ENCODE measurements around the gene ACOT12.

Gene ACOT12

DNA sequence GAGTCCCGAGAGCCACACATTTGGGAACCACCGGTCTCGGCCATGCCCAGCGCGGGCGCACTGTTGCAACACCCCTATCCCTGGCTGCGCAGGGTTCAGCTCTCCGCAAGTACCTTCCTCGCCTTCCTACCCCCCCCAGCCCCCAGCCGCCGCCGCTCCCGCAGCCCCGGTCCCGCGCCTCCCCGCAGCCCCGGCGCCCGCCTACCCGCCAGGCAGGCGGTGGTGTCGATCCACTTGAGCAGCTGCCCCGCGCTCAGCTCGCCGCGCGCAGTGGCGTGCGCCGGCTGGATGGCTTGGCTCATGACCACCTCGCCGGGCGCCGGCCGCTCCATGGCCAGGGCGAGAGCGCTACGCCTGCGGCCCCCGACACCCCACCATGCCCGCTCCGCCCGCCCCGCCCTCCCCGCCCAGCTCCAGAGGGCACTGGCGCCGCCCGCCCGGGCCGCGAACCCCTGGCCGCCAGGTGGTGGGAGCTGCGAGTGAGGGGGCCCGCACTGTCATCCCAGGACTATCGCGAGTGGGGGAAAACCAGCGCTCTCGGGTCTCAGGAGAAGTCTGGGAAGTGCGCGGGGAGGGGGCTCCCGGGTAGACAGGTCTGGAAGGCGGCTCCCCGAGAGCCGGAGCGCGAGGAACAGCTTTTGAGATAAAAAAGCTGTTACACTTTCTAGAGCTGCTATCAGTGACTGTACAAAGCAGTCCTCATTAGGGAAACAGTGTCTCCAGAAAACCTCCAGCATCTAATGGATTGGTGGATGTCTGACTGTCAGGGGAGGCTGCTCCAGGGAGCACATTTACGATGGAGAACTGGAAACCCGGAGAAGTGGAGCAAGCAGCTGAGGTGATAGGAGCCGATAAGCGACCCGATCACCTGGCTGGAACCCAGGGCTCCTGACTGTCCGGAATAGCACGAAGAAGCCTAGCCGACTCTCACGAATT lies at the start of gene ACOT12:
Gene ACOT12, minus strand, starts transcription at position 352 of the 936 bp plus-strand sequence. Its CDS starts 20 bp downstream, at position 332.
- Histone ChIP-seq H3K27me3 (no peaks in the 10 kb centered on the region), H3K9me3 (replicated peaks in 1 of 11) (peaks cover 4 to 20% (median 8%) of the 10 kb centered on the region in 11 experiments; a peak in 15 of 22 replicates), H4K20me1 (no peaks in the 10 kb centered on the region), H3K36me3 (no peaks in the 10 kb centered on the region), H3K4me1 (peaks cover 0 to 20% (median 6%) of the 10 kb centered on the region in 10 experiments; a peak in 10 of 20 replicates), H3K4me2 (no peak within 1 kb of the TSS), H3K9ac (no peak within 1 kb of the TSS), H3K4me3 (no peak within 1 kb of the TSS), H3K27ac (no peak within 1 kb of the TSS)
- TF ChIP-seq Cebpa-rat (IDR thresholded peaks at IDR 0.05), result no peak

DNA sequence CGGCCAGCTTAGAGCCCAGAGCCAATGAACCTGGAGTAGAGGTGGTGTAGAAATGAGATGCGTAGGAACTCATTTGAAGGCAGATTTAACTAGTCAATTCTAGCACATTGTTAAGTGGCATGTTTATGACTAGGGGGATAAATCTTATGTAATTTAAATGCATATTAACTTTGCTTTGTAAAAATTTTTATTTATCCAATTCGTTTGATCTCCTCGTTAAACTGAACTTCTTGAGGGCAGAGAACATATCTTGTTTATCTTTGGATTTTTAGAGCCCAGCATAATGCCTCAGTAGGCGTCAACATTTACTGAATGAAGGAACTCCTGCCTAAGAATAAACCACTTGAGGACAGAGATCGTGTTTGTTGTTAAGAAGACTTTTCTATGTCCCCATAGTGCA lies 41.1 kb upstream of the ACOT12 start:
- no peaks in the 10 kb centered on the region; a peak in 1 of 22 replicates for H4K20me1 ChIP-seq
- peaks cover 3 to 57% (median 27%) of the 10 kb centered on the region in 11 experiments; a peak in 15 of 22 replicates for H3K36me3 ChIP-seq
- no peak overlapping the region for H3K4me2 ChIP-seq
- no peak overlapping the region for H3K4me3 ChIP-seq
- H3K27ac ChIP-seq, result no peak overlapping the region
- no peaks in the 10 kb centered on the region for H3K4me1 ChIP-seq
- no peaks in the 10 kb centered on the region for H3K9me3 ChIP-seq (replicated peaks in 1 of 11)
- H3K27me3 ChIP-seq, result no peaks in the 10 kb centered on the region
- no peak for TF ChIP-seq Cebpa-rat (IDR thresholded peaks at IDR 0.05)
- no peak overlapping the region for H3K9ac ChIP-seq

DNA sequence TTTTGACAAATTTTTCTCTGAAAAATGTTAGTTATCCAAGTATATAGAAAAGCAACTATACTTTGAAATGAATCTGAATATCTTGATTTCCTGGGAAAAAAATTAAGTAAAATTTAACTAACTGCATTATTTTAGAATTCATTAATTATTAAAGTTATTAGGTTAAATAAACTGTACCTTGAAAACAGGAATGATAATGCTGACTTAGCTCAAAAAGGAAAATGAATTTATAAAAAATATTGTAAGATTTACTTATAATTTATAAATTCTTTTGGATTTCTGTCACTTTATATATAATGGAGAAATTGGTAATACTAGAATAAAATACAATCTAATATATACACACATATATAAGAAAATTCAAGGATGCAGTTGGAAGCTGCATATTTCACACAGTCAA lies 36.1 kb upstream of the ACOT12 start:
- H3K4me1 ChIP-seq, result peaks cover 0 to 22% (median 6%) of the 10 kb centered on the region in 10 experiments; a peak in 13 of 20 replicates
- no peak overlapping the region for H3K4me3 ChIP-seq
- peaks cover 3 to 51% (median 21%) of the 10 kb centered on the region in 11 experiments; a peak in 15 of 22 replicates for H3K36me3 ChIP-seq
- no peak overlapping the region for H3K9ac ChIP-seq
- no peak overlapping the region for H3K27ac ChIP-seq
- H3K27me3 ChIP-seq, result no peaks in the 10 kb centered on the region
- no peak for TF ChIP-seq Cebpa-rat (IDR thresholded peaks at IDR 0.05)
- no peaks in the 10 kb centered on the region for H3K9me3 ChIP-seq (replicated peaks in 1 of 11)
- no peak overlapping the region for H3K4me2 ChIP-seq
- peaks cover 0 to 10% (median 0%) of the 10 kb centered on the region in 11 experiments; a peak in 3 of 22 replicates for H4K20me1 ChIP-seq

DNA sequence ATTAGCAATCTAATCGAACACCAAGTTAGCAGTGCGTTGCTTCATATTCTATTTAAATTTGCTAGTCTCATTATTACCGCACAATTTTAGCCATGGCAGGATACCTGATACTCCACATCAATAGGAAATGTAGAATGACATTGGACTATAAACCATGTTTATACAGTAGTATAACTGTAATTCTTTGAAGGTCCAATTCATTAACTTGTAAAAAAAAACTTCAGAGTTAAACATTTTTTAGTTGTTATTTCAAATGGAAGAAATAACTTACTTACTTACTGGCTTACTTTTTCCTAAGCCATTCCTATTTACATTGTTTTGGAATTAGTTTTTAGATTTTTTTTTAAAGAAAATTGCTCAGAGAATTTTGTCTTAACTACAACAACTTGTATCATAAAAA lies 35.4 kb upstream of the ACOT12 start:
- Histone ChIP-seq H3K4me1 (peaks cover 0 to 22% (median 6%) of the 10 kb centered on the region in 10 experiments; a peak in 13 of 20 replicates), H3K9me3 (replicated peaks in 1 of 11) (no peaks in the 10 kb centered on the region), H3K9ac (no peak overlapping the region), H3K27ac (no peak overlapping the region), H3K36me3 (peaks cover 2 to 51% (median 15%) of the 10 kb centered on the region in 11 experiments; a peak in 14 of 22 replicates), H3K4me2 (no peak overlapping the region), H3K27me3 (no peaks in the 10 kb centered on the region), H3K4me3 (no peak overlapping the region), H4K20me1 (peaks cover 0 to 10% (median 0%) of the 10 kb centered on the region in 11 experiments; a peak in 3 of 22 replicates)
- no peak for TF ChIP-seq Cebpa-rat (IDR thresholded peaks at IDR 0.05)

DNA sequence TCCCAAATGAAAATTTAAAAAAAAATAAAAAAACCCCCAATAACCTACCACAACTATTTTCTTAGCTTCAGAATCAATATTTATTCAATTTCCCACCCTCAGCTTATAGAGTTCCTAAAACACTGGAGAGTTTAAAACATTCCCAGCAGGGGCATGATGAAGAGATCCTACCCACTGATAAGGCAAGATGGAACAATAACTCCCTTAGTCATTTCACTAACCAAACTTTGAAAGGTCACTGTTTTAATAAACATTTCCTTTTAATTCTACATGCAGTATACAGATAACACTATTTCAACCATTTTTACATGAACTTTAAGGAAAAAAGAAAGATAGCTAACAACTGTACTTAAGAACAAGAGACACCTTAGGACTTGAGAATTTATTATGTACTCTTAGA lies 34.9 kb upstream of the ACOT12 start:
- Histone ChIP-seq H3K9me3 (replicated peaks in 1 of 11) (no peaks in the 10 kb centered on the region), H4K20me1 (peaks cover 0 to 10% (median 0%) of the 10 kb centered on the region in 11 experiments; a peak in 3 of 22 replicates), H3K27ac (no peak overlapping the region), H3K4me1 (peaks cover 0 to 22% (median 6%) of the 10 kb centered on the region in 10 experiments; a peak in 13 of 20 replicates), H3K4me3 (no peak overlapping the region), H3K9ac (no peak overlapping the region), H3K4me2 (no peak overlapping the region), H3K27me3 (no peaks in the 10 kb centered on the region), H3K36me3 (peaks cover 0 to 46% (median 10%) of the 10 kb centered on the region in 11 experiments; a peak in 10 of 22 replicates)
- no peak for TF ChIP-seq Cebpa-rat (IDR thresholded peaks at IDR 0.05)

DNA sequence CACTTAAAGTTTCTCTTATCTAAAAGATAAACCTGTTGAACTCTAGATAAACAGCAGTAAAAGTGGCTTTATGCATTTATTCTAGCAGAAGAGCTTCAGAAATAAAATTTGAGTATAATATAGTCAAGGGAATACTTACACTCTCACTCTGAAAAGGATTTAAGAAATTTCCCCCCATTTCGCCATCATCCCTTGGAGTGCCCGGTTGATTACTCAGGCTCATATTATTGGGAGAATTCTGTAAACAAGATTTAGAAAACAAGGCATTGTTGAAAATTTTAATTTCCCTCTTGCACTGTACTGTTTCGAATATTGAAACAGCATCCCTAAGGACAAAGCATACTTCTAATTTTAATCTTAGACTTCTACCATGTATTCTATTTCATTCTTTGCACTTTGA lies 34.5 kb upstream of the ACOT12 start:
- Histone ChIP-seq H3K9me3 (replicated peaks in 1 of 11) (no peaks in the 10 kb centered on the region), H3K4me3 (no peak overlapping the region), H3K27ac (no peak overlapping the region), H3K4me1 (peaks cover 0 to 22% (median 6%) of the 10 kb centered on the region in 10 experiments; a peak in 13 of 20 replicates), H4K20me1 (peaks cover 0 to 10% (median 0%) of the 10 kb centered on the region in 11 experiments; a peak in 3 of 22 replicates), H3K36me3 (peaks cover 0 to 42% (median 6%) of the 10 kb centered on the region in 11 experiments; a peak in 8 of 22 replicates), H3K4me2 (no peak overlapping the region), H3K27me3 (no peaks in the 10 kb centered on the region), H3K9ac (no peak overlapping the region)
- no peak for TF ChIP-seq Cebpa-rat (IDR thresholded peaks at IDR 0.05)

DNA sequence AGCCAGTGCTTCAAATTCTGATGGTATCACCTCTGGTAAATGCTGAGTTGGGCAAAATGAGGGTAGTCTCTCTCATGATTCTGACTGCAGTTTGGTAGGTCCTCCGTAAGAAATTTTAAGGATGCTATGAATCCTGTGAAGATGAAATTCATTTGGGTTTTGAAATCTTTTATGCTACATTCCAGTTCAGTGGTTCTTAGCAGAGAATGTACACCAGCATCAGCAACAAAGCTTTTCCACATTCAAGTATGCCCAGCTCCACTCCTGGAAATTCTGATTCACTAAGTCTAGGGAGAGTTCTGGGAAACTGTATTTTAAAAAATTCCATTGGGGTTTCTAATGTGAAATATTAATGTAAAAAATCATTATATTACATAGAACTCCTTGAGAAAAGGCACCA lies 33.6 kb upstream of the ACOT12 start:
- peaks cover 0 to 10% (median 0%) of the 10 kb centered on the region in 11 experiments; a peak in 3 of 22 replicates for H4K20me1 ChIP-seq
- peaks cover 0 to 43% (median 9%) of the 10 kb centered on the region in 11 experiments; a peak in 7 of 22 replicates for H3K36me3 ChIP-seq
- no peak overlapping the region for H3K4me3 ChIP-seq
- no peak overlapping the region for H3K27ac ChIP-seq
- H3K27me3 ChIP-seq, result no peaks in the 10 kb centered on the region
- TF ChIP-seq Cebpa-rat (IDR thresholded peaks at IDR 0.05), result no peak
- H3K9me3 ChIP-seq (replicated peaks in 1 of 11), result no peaks in the 10 kb centered on the region
- H3K9ac ChIP-seq, result no peak overlapping the region
- H3K4me1 ChIP-seq, result peaks cover 0 to 22% (median 6%) of the 10 kb centered on the region in 10 experiments; a peak in 13 of 20 replicates
- H3K4me2 ChIP-seq, result peak overlapping the region in 2 of 11 experiments; percentile 36 to 50; a peak in 3 of 22 replicates

DNA sequence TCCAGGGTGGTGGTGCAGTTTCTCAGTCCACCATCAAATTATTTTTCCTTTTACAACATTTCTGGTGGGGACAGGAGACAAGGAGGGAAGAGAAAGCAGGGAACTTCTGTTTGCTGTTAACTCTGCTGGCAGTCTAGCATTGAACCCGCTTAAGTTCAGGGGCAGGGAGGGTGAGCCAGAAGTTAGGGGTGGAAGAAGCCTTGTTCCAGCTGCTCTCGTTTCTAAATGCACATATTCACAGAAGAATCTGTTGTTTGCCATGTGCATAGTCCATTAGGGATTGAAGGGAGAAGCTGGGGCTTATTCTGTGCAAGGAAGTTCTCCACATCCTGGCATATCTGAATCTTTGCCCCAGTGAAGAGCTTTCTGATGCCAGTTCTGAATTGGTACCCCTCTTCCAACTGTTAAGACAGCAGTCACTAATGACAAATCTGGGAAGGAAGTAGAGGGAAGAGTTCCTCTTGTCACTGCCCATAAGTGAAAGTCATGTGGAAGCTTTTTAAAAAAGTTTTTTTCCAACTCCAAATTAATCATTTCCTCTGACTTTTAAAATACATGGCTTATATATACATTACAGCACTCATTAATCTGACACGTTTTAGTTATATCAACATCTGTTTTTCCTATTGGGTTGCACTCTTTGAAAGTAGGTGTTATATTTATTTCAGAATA lies 32.6 kb upstream of the ACOT12 start:
- Histone ChIP-seq H3K27me3 (no peaks in the 10 kb centered on the region), H3K4me1 (peaks cover 0 to 22% (median 6%) of the 10 kb centered on the region in 10 experiments; a peak in 13 of 20 replicates), H3K36me3 (peaks cover 0 to 43% (median 17%) of the 10 kb centered on the region in 11 experiments; a peak in 10 of 22 replicates), H4K20me1 (peaks cover 0 to 10% (median 0%) of the 10 kb centered on the region in 11 experiments; a peak in 3 of 22 replicates), H3K9ac (no peak overlapping the region), H3K4me2 (peak overlapping the region in 5 of 11 experiments; percentile 21 to 58 (median 36); a peak in 8 of 22 replicates), H3K4me3 (no peak overlapping the region), H3K9me3 (replicated peaks in 1 of 11) (no peaks in the 10 kb centered on the region), H3K27ac (0 out of 22 replicates have a peak overlapping the region, but pooled peaks of 1 of the 11 experiments have one; percentile 8)
- TF ChIP-seq Cebpa-rat (IDR thresholded peaks at IDR 0.05), result no peak
